ENCODE measurements around the gene GET3. TPM values are rescaled to one million over a fixed set of nuclear protein-coding genes. Genes with fewer than 3 reads are reported as not detected.

The GET3 gene
- total and polyA plus RNA-seq, 4 experiments from 2014 or later, result 30.8 to 114 (median 47.6) TPM

GRCh38 chr19:12793290-12794195, 56.2 kb downstream of the GET3 start:
- peak overlapping the region in 6 of 7 donors; percentile 99 to 100 (median 100) for H3K27ac Mint-ChIP-seq
- intact Hi-C loops (cut with micrococcal nuclease), result loop anchor here (5.0 kb wide), 3 partner anchors 154 to 1054 kb away; partner anchors contain the start of genes IER2, RAD23A and STX10
- peak; percentile 95 to 98 (median 97) for DNase-seq
- no peaks in the 10 kb centered on the region for H3K9me3 ChIP-seq (ENCODE audit: control insufficient read depth in 1 of 2, low read length in 2 of 2)
- CTCF ChIA-PET (ENCODE audit: partially characterized antibody), result interaction anchor here (0.8 to 17.4 kb wide), 7 partner anchors 9 to 140 kb away, joined by 3 to 906 read pairs (median 5); partner anchors contain the start of genes DHPS, FARSA, HOOK2 and THSD8
- peak overlapping the region; percentile 92 to 98 (median 95) for H3K4me3 Mint-ChIP-seq
- H3K4me1 ChIP-seq (ENCODE audit: insufficient read depth, low read length), result peaks cover 47% of the 10 kb centered on the region
- peaks cover 0 to 24% (median 0%) of the 10 kb centered on the region in 8 donors for H3K9me3 Mint-ChIP-seq
- POLR2A ChIA-PET (ENCODE audit: partially characterized antibody), result interaction anchor here (0.6 to 20.0 kb wide), 22 partner anchors 9 to 1725 kb away, joined by 3 to 1162 read pairs (median 8); partner anchors contain the start of genes DHPS, DNAJB1, FBXW9 and GCDH
- peak overlapping the region; percentile 100 for H3K27ac ChIP-seq (ENCODE audit: low read depth, low read length)
- H3K36me3 Mint-ChIP-seq, result peaks cover 7 to 28% of the 10 kb centered on the region in 2 donors
- no peaks in the 10 kb centered on the region for H3K27me3 Mint-ChIP-seq
- H3K4me1 Mint-ChIP-seq, result peaks cover 30 to 55% (median 36%) of the 10 kb centered on the region in 4 donors
- H3K4me3 ChIP-seq (ENCODE audit: low read length in 2 of 2), result peak overlapping the region; percentile 88 to 100
- H3K36me3 ChIP-seq (ENCODE audit: insufficient read depth, low read length), result peaks cover 4% of the 10 kb centered on the region
- no peaks in the 10 kb centered on the region for H3K27me3 ChIP-seq (ENCODE audit: insufficient read depth, low read length)

GRCh38 chr19:12794196-12794941, 57.1 kb downstream of the GET3 start:
- peak overlapping the region; percentile 62 to 88 (median 84) for H3K4me3 Mint-ChIP-seq
- Histone ChIP-seq H3K9me3 (ENCODE audit: control insufficient read depth in 1 of 2, low read length in 2 of 2) (no peaks in the 10 kb centered on the region), H3K36me3 (ENCODE audit: insufficient read depth, low read length) (peaks cover 4% of the 10 kb centered on the region), H3K27me3 (ENCODE audit: insufficient read depth, low read length) (no peaks in the 10 kb centered on the region), H3K27ac (ENCODE audit: low read depth, low read length) (peak overlapping the region; percentile 100), H3K4me1 (ENCODE audit: insufficient read depth, low read length) (peaks cover 39% of the 10 kb centered on the region), H3K4me3 (ENCODE audit: low read length in 2 of 2) (peak overlapping the region; percentile 11 to 100)
- H3K9me3 Mint-ChIP-seq, result peaks cover 0 to 24% (median 0%) of the 10 kb centered on the region in 8 donors
- no peaks in the 10 kb centered on the region for H3K27me3 Mint-ChIP-seq
- ChIA-PET POLR2A (ENCODE audit: partially characterized antibody) (interaction anchor here (4.3 to 20.0 kb wide), 6 partner anchors 8 to 72 kb away, joined by 26 to 1162 read pairs (median 61); partner anchors contain the start of genes GET3, HOOK2, PRDX2 and RNASEH2A), CTCF (ENCODE audit: partially characterized antibody) (interaction anchor here (0.8 to 17.4 kb wide), 5 partner anchors 24 to 118 kb away, joined by 5 to 906 read pairs (median 13); partner anchors contain the start of genes HOOK2 and TNPO2)
- intact Hi-C loops (cut with micrococcal nuclease), result loop anchor here (5.0 kb wide), 3 partner anchors 153 to 1053 kb away; partner anchors contain the start of genes IER2, RAD23A and STX10
- H3K27ac Mint-ChIP-seq, result peak overlapping the region in 6 of 7 donors; percentile 93 to 99 (median 98)
- peaks cover 7 to 30% of the 10 kb centered on the region in 2 donors for H3K36me3 Mint-ChIP-seq
- H3K4me1 Mint-ChIP-seq, result peaks cover 25 to 46% (median 31%) of the 10 kb centered on the region in 4 donors
- peak in 3 of 5 donors; percentile 43 to 64 (median 57) for DNase-seq

GRCh38 chr19:12794971-12795381, 57.7 kb downstream of the GET3 start:
- H3K36me3 ChIP-seq (ENCODE audit: insufficient read depth, low read length), result peaks cover 10% of the 10 kb centered on the region
- H3K4me1 ChIP-seq (ENCODE audit: insufficient read depth, low read length), result peaks cover 42% of the 10 kb centered on the region
- POLR2A ChIA-PET (ENCODE audit: partially characterized antibody), result interaction anchor here (1.4 to 20.0 kb wide), 7 partner anchors 8 to 114 kb away, joined by 4 to 1162 read pairs (median 54); partner anchors contain the start of genes GET3, HOOK2, PRDX2 and THSD8
- intact Hi-C loops (cut with micrococcal nuclease), result loop anchor here (5.0 kb wide), 4 partner anchors 52 to 1052 kb away; partner anchors contain the start of genes IER2, RAD23A and STX10
- Mint-ChIP-seq H3K4me1 (peaks cover 26 to 50% (median 34%) of the 10 kb centered on the region in 4 donors), H3K27me3 (no peaks in the 10 kb centered on the region), H3K4me3 (peak overlapping the region; percentile 62 to 88 (median 84)), H3K36me3 (peaks cover 7 to 34% of the 10 kb centered on the region in 2 donors), H3K27ac (peak overlapping the region in 6 of 7 donors; percentile 93 to 99 (median 98)), H3K9me3 (peaks cover 0 to 24% (median 0%) of the 10 kb centered on the region in 8 donors)
- H3K9me3 ChIP-seq (ENCODE audit: control insufficient read depth in 1 of 2, low read length in 2 of 2), result no peaks in the 10 kb centered on the region
- peak overlapping the region; percentile 100 for H3K27ac ChIP-seq (ENCODE audit: low read depth, low read length)
- H3K27me3 ChIP-seq (ENCODE audit: insufficient read depth, low read length), result no peaks in the 10 kb centered on the region
- no peak for DNase-seq
- H3K4me3 ChIP-seq (ENCODE audit: low read length in 2 of 2), result no peak overlapping the region
- CTCF ChIA-PET (ENCODE audit: partially characterized antibody), result interaction anchor here (0.8 to 17.4 kb wide), 9 partner anchors 8 to 118 kb away, joined by 3 to 906 read pairs (median 5); partner anchors contain the start of genes HOOK2, RNASEH2A and TNPO2

- ChIA-PET CTCF (ENCODE audit: partially characterized antibody) (interaction anchor here (0.6 to 17.4 kb wide), 28 partner anchors 9 to 402 kb away, joined by 3 to 906 read pairs (median 4); partner anchors contain the start of genes CALR, FBXW9, GET3 and HOOK2), POLR2A (ENCODE audit: partially characterized antibody) (interaction anchor here (0.6 to 20.0 kb wide), 11 partner anchors 9 to 115 kb away, joined by 3 to 1162 read pairs (median 11); partner anchors contain the start of genes GET3, HOOK2, RNASEH2A and TNPO2)
- intact Hi-C loops (cut with micrococcal nuclease), result loop anchor here (1.0 to 5.0 kb wide), 6 partner anchors 19 to 79 kb away; partner anchors contain the start of gene GET3
- Mint-ChIP-seq H3K4me1 (peaks cover 25 to 51% (median 34%) of the 10 kb centered on the region in 4 donors), H3K27ac (peak overlapping the region in 6 of 7 donors; percentile 95 to 99 (median 97)), H3K4me3 (peak overlapping the region; percentile 59 to 89 (median 82)), H3K36me3 (peaks cover 7 to 31% of the 10 kb centered on the region in 2 donors), H3K9me3 (peaks cover 0 to 22% (median 0%) of the 10 kb centered on the region in 8 donors), H3K27me3 (no peaks in the 10 kb centered on the region)
- peaks cover 42% of the 10 kb centered on the region for H3K4me1 ChIP-seq (ENCODE audit: insufficient read depth, low read length)
- H3K36me3 ChIP-seq (ENCODE audit: insufficient read depth, low read length), result peaks cover 14% of the 10 kb centered on the region
- peak overlapping the region in 1 of 2 donors; percentile 42 for H3K4me3 ChIP-seq (ENCODE audit: low read length in 2 of 2)
- DNase-seq, result peak; percentile 79 to 84 (median 79)
- peak overlapping the region; percentile 42 for H3K27ac ChIP-seq (ENCODE audit: low read depth, low read length)
- H3K9me3 ChIP-seq (ENCODE audit: control insufficient read depth in 1 of 2, low read length in 2 of 2), result no peaks in the 10 kb centered on the region
- no peaks in the 10 kb centered on the region for H3K27me3 ChIP-seq (ENCODE audit: insufficient read depth, low read length)
Measured at GRCh38 chr19:12796146-12797071, 59.1 kb downstream of the GET3 start.

- DNase-seq, result no peak
- intact Hi-C loops (cut with micrococcal nuclease), result loop anchor here (2.0 to 5.0 kb wide), 2 partner anchors 50 to 60 kb away; partner anchors contain the start of gene GET3
Measured at GRCh38 chr19:12797141-12797587, 59.9 kb downstream of the GET3 start.

More at GRCh38 chr19:12797141-12797587, 59.9 kb downstream of the GET3 start:
- H3K27me3 ChIP-seq (ENCODE audit: insufficient read depth, low read length), result no peaks in the 10 kb centered on the region
- Mint-ChIP-seq H3K36me3 (peaks cover 7 to 28% of the 10 kb centered on the region in 2 donors), H3K4me3 (no peak overlapping the region), H3K4me1 (peaks cover 25 to 56% (median 36%) of the 10 kb centered on the region in 4 donors), H3K9me3 (peaks cover 0 to 15% (median 0%) of the 10 kb centered on the region in 8 donors), H3K27me3 (no peaks in the 10 kb centered on the region), H3K27ac (peak overlapping the region in 2 of 7 donors; percentile 98 to 99)
- H3K9me3 ChIP-seq (ENCODE audit: control insufficient read depth in 1 of 2, low read length in 2 of 2), result no peaks in the 10 kb centered on the region
- peaks cover 14% of the 10 kb centered on the region for H3K36me3 ChIP-seq (ENCODE audit: insufficient read depth, low read length)
- no peak overlapping the region for H3K27ac ChIP-seq (ENCODE audit: low read depth, low read length)
- peaks cover 43% of the 10 kb centered on the region for H3K4me1 ChIP-seq (ENCODE audit: insufficient read depth, low read length)
- ChIA-PET CTCF (ENCODE audit: partially characterized antibody) (interaction anchor here (0.7 to 17.4 kb wide), 13 partner anchors 9 to 331 kb away, joined by 3 to 906 read pairs (median 4); partner anchors contain the start of genes CALR, GET3, HOOK2 and RNASEH2A), POLR2A (ENCODE audit: partially characterized antibody) (interaction anchor here (2.1 to 20.0 kb wide), 5 partner anchors 10 to 74 kb away, joined by 11 to 1162 read pairs (median 13); partner anchors contain the start of genes HOOK2 and TNPO2)
- H3K4me3 ChIP-seq (ENCODE audit: low read length in 2 of 2), result no peak overlapping the region

Measured in CD4-positive, alpha-beta memory T cell (primary cell).